CD4-positive, alpha-beta T cell (primary cell): ENCODE results near the gene PDE6C. TPM values are rescaled to one million over a fixed set of nuclear protein-coding genes. Genes with fewer than 3 reads are reported as not detected.

Experiments
- ATAC-seq: fragments of 200-7000 bp; cut with Tn5 transposase; one replicate; pipeline ENCODE4 v1.10.0; 2022; ENCODE audit warnings: mild to moderate bottlenecking; ENCODE audit not compliant: poor library complexity
- CTCF ChIA-PET: fragments of 350-600 bp; sonication (Branson Sonifier 250); formaldehyde crosslinking; loops from one replicate; lab custom pipeline; 2021; ENCODE audit warnings: antibody characterized with exemption, inconsistent platforms; lab: Charles Lee
- POLR2A ChIA-PET: fragments of 350-600 bp; sonication (Branson Sonifier 250); formaldehyde crosslinking; loops from one replicate; lab custom pipeline; 2021; ENCODE audit warnings: antibody characterized with exemption, inconsistent platforms; lab: Charles Lee
- DNase-seq, 14 experiments: peaks; one replicate each; pipeline ENCODE4 v3.0.0-alpha.2; 2013 to 2020; ENCODE audit warnings: mixed read lengths in 2 of 14
- H3K27ac ChIP-seq, 2 donors: one replicate each; pipeline versions ENCODE4 v1.5.1 to v1.7.0; 2013; ENCODE audit warnings: low read length in 2 of 2, low read depth in 1 of 2, mild to moderate bottlenecking in 1 of 2
- H3K27me3 ChIP-seq, 2 experiments: 1 replicate in 1 of 2; 2 replicates in 1 of 2; pipeline versions ENCODE4 v1.6.1 to v1.7.0; 2013; ENCODE audit warnings: low read length in 2 of 2, control low read depth in 1 of 2, mild to moderate bottlenecking in 1 of 2, moderate library complexity in 1 of 2; ENCODE audit not compliant: insufficient read depth in 2 of 2, control insufficient read depth in 1 of 2
- H3K36me3 ChIP-seq: one replicate; pipeline ENCODE4 v1.6.1; 2013; ENCODE audit warnings: low read length, control low read depth; ENCODE audit not compliant: insufficient read depth
- H3K4me1 ChIP-seq: one replicate; pipeline ENCODE4 v1.6.1; 2013; ENCODE audit warnings: low read length, control low read depth; ENCODE audit not compliant: insufficient read depth
- H3K4me3 ChIP-seq: one replicate; pipeline ENCODE4 v1.5.1; 2013; ENCODE audit warnings: mild to moderate bottlenecking, low read length, moderate library complexity
- H3K9me3 ChIP-seq, 2 experiments: 1 replicate in 1 of 2; 2 replicates in 1 of 2; pipeline versions ENCODE4 v1.6.1 to v1.7.0; 2013; ENCODE audit warnings: low read length in 2 of 2, mild to moderate bottlenecking in 2 of 2, control low read depth in 1 of 2, moderate library complexity in 1 of 2; ENCODE audit not compliant: control insufficient read depth in 1 of 2, insufficient read depth in 1 of 2
- H3K27ac Mint-ChIP-seq: one replicate; pipeline ENCODE4 v1.8.0; 2020; ENCODE audit warnings: mixed read lengths
- H3K27me3 Mint-ChIP-seq: one replicate; pipeline ENCODE4 v1.8.0; 2021; ENCODE audit warnings: mixed read lengths
- H3K36me3 Mint-ChIP-seq: one replicate; pipeline ENCODE4 v1.8.0; 2021; ENCODE audit warnings: low read depth, mixed read lengths
- H3K4me1 Mint-ChIP-seq: one replicate; pipeline ENCODE4 v1.8.0; 2021; ENCODE audit warnings: low read depth, mixed read lengths
- H3K4me3 Mint-ChIP-seq: one replicate; pipeline ENCODE4 v1.8.0; 2020; ENCODE audit warnings: mild to moderate bottlenecking, mixed read lengths
- H3K9me3 Mint-ChIP-seq: one replicate; pipeline ENCODE4 v1.8.0; 2020; ENCODE audit warnings: mixed read lengths
- intact Hi-C, 2 experiments: fragments of 100-400 bp; cut with DNase I in 1 of 2; cut with micrococcal nuclease in 1 of 2; formaldehyde crosslinking; loops; one replicate each; pipeline versions ENCODE4 v1.15.1 to v1.9.0; 2023 to 2025; cut with DNase I, micrococcal nuclease
- total RNA-seq, 174 experiments: library from RNA in 2 of 174; stranded (reverse) in 2 of 174; gene quantifications; one replicate each; pipeline ENCODE4 v1.2.3 and lab custom pipeline; 2021 to 2026
- TF ChIP-seq, protein P1 (sequence below): fragments of 200-600 bp; IDR thresholded peaks from one replicate; pipeline ENCODE4 v1.8.0; 2022; ENCODE audit warnings: antibody characterized with exemption, mild to moderate bottlenecking

The PDE6C gene
- total RNA-seq, 2 experiments from 2014 or later = not detected

DNA sequence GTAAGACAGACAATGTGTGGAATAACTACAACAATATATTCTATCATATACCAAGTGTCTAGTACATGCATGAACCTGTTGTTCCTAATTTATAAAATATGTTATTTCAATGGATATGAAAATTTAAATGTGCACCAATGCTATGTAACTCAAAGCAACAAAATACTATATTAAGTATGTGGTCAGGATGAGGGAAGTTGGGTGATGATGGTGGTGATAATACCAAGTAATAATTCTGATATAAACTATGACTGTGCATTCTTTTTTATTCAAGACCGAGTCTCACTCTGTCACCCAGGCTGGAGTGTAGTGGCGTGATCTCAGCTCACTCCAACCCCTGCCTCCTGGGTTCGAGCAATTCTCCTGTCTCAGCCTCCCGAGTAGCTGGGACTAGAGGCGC, 92.1 kb downstream of the PDE6C start:
- no peak overlapping the region for H3K27ac Mint-ChIP-seq
- H3K36me3 Mint-ChIP-seq = peaks cover 4% of the 10 kb centered on the region
- no peaks in the 10 kb centered on the region for H3K9me3 ChIP-seq
- no peaks in the 10 kb centered on the region for H3K27me3 ChIP-seq
- ChIA-PET POLR2A (interaction anchor here (1.2 kb wide), 1 partner anchor 189 kb away, joined by 4 read pairs; the partner anchor contains the start of gene SLC35G1), CTCF (no interaction called here)
- no peaks in the 10 kb centered on the region for H3K9me3 Mint-ChIP-seq
- intact Hi-C loops = loop anchor here in 1 of 2 experiments (5.0 to 10.0 kb wide), 3 partner anchors 188 to 1112 kb away; partner anchors contain the start of genes EXOC6, KIF11 and SLC35G1
- no peak overlapping the region for H3K27ac ChIP-seq
- peaks cover under 1% of the 10 kb centered on the region for H3K36me3 ChIP-seq
- TF ChIP-seq, protein P1, sequence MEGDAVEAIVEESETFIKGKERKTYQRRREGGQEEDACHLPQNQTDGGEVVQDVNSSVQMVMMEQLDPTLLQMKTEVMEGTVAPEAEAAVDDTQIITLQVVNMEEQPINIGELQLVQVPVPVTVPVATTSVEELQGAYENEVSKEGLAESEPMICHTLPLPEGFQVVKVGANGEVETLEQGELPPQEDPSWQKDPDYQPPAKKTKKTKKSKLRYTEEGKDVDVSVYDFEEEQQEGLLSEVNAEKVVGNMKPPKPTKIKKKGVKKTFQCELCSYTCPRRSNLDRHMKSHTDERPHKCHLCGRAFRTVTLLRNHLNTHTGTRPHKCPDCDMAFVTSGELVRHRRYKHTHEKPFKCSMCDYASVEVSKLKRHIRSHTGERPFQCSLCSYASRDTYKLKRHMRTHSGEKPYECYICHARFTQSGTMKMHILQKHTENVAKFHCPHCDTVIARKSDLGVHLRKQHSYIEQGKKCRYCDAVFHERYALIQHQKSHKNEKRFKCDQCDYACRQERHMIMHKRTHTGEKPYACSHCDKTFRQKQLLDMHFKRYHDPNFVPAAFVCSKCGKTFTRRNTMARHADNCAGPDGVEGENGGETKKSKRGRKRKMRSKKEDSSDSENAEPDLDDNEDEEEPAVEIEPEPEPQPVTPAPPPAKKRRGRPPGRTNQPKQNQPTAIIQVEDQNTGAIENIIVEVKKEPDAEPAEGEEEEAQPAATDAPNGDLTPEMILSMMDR = no peak
- peak overlapping the region; percentile 65 for H3K4me3 Mint-ChIP-seq
- H3K4me1 ChIP-seq = peaks cover 5% of the 10 kb centered on the region
- no peaks in the 10 kb centered on the region for H3K27me3 Mint-ChIP-seq
- H3K4me3 ChIP-seq = no peak overlapping the region
- H3K4me1 Mint-ChIP-seq = peaks cover 9% of the 10 kb centered on the region
- ATAC-seq (no peak), DNase-seq (no peak)

DNA sequence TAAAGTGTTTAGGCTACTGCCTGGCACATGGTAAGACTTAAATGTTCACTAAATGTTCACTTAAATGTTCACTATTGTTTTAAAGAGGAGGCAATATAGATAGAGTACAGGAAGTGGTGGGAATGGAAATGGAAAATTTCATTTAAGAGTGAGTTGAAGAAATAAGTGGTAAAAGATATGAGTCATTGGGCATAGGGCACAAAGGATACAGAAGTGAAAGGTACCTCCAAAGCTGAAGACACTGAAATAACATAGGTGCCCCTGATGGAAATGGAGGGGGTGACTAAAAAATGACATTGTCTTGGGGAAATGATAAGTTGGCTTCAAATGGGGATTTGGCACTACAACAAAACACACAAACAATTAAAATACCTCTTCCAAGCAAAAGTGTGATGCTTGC, 95.3 kb downstream of the PDE6C start:
- Histone ChIP-seq H3K36me3 (no peaks in the 10 kb centered on the region), H3K9me3 (no peaks in the 10 kb centered on the region), H3K27ac (no peak overlapping the region), H3K4me1 (no peaks in the 10 kb centered on the region), H3K27me3 (no peaks in the 10 kb centered on the region), H3K4me3 (no peak overlapping the region)
- H3K36me3 Mint-ChIP-seq = no peaks in the 10 kb centered on the region
- H3K27me3 Mint-ChIP-seq = peaks cover under 1% of the 10 kb centered on the region
- no peak for ATAC-seq
- ChIA-PET CTCF (no interaction called here), POLR2A (no interaction called here)
- H3K27ac Mint-ChIP-seq = no peak overlapping the region
- TF ChIP-seq, protein P1 = no peak
- intact Hi-C loops = loop anchor here in 1 of 2 experiments (10.0 kb wide), 1 partner anchor 863 kb away; the partner anchor contains the start of gene EXOC6
- no peak overlapping the region for H3K4me3 Mint-ChIP-seq
- H3K4me1 Mint-ChIP-seq = peaks cover 7% of the 10 kb centered on the region
- DNase-seq = no peak
- no peaks in the 10 kb centered on the region for H3K9me3 Mint-ChIP-seq

GRCh38 chr10:93710333-93710909, 98.1 kb downstream of the PDE6C start:
- TF ChIP-seq, protein P1 = no peak
- Histone ChIP-seq H3K27me3 (no peaks in the 10 kb centered on the region), H3K9me3 (no peaks in the 10 kb centered on the region), H3K27ac (no peak overlapping the region), H3K4me1 (no peaks in the 10 kb centered on the region), H3K36me3 (no peaks in the 10 kb centered on the region), H3K4me3 (no peak overlapping the region)
- DNase-seq (no peak), ATAC-seq (no peak)
- Mint-ChIP-seq H3K9me3 (no peaks in the 10 kb centered on the region), H3K36me3 (no peaks in the 10 kb centered on the region), H3K27ac (no peak overlapping the region), H3K4me1 (no peaks in the 10 kb centered on the region), H3K4me3 (no peak overlapping the region), H3K27me3 (peaks cover 7% of the 10 kb centered on the region)
- ChIA-PET CTCF (no interaction called here), POLR2A (no interaction called here)
- intact Hi-C loops = no loop called here
